Endodermal cell (in vitro differentiated cells): ENCODE results near the gene TRIO. TPM values are rescaled to one million over a fixed set of nuclear protein-coding genes. Genes with fewer than 3 reads are reported as not detected.

Source experiments
- DNase-seq: peaks from one replicate; pipeline ENCODE4 v3.0.0-alpha.2; 2017
- H3K27ac ChIP-seq: 2 replicates; pipeline ENCODE4 v1.5.1; 2013; ENCODE audit warnings: mild to moderate bottlenecking, low read depth, low read length, moderate library complexity
- H3K27me3 ChIP-seq: 2 replicates; pipeline ENCODE4 v1.6.1; 2013; ENCODE audit warnings: mild to moderate bottlenecking, low read length, moderate library complexity; ENCODE audit not compliant: insufficient read depth, control insufficient read depth, poor library complexity, severe bottlenecking
- H3K36me3 ChIP-seq: 2 replicates; pipeline ENCODE4 v1.7.0; 2013; ENCODE audit warnings: mild to moderate bottlenecking, low read length, moderate library complexity; ENCODE audit not compliant: control insufficient read depth, insufficient read depth
- H3K4me1 ChIP-seq: one replicate; pipeline ENCODE4 v1.7.0; 2013; ENCODE audit warnings: low read length; ENCODE audit not compliant: control insufficient read depth, insufficient read depth
- H3K4me3 ChIP-seq: 2 replicates; pipeline ENCODE4 v1.5.1; 2013; ENCODE audit warnings: mild to moderate bottlenecking, low read length, moderate library complexity
- H3K9ac ChIP-seq: 2 replicates; pipeline ENCODE4 v1.6.1; 2013; ENCODE audit warnings: mild to moderate bottlenecking, low read length, moderate library complexity; ENCODE audit not compliant: poor library complexity, severe bottlenecking; ENCODE audit errors: extremely low read depth
- H3K9me3 ChIP-seq: 2 replicates; pipeline ENCODE4 v1.6.1; 2013; ENCODE audit warnings: mild to moderate bottlenecking, low read length, moderate library complexity; ENCODE audit not compliant: control insufficient read depth
- H3K27ac Mint-ChIP-seq: 2 replicates; pipeline ENCODE4 v1.8.0; 2020; ENCODE audit warnings: mixed read lengths
- H3K27me3 Mint-ChIP-seq: 2 replicates; pipeline ENCODE4 v1.8.0; 2021; ENCODE audit warnings: mild to moderate bottlenecking, mixed read lengths; ENCODE audit not compliant: insufficient read depth
- H3K36me3 Mint-ChIP-seq: 2 replicates; pipeline ENCODE4 v1.8.0; 2020; ENCODE audit warnings: low read depth, mixed read lengths
- H3K4me1 Mint-ChIP-seq: 2 replicates; pipeline ENCODE4 v1.8.0; 2020; ENCODE audit warnings: mixed read lengths
- H3K4me3 Mint-ChIP-seq: 2 replicates; pipeline ENCODE4 v1.8.0; 2020; ENCODE audit warnings: mild to moderate bottlenecking, moderate library complexity, mixed read lengths
- H3K9me3 Mint-ChIP-seq: 2 replicates; pipeline ENCODE4 v1.8.0; 2020; ENCODE audit warnings: mild to moderate bottlenecking, mixed read lengths
- CTCF ChIP-seq: fragments of 200-600 bp; sonication (generic); conservative IDR thresholded peaks from 2 replicates; pipeline ENCODE4 v1.5.0; 2021; ENCODE audit warnings: antibody characterized with exemption, mild to moderate bottlenecking
- WGBS, 2 experiments: methylation state at CpG; one replicate each; pipeline versions ENCODE4 v1.1.5 to v1.1.7; 2013; ENCODE audit warnings: missing lambda C conversion rate in 2 of 2, mixed read lengths in 1 of 2; ENCODE audit not compliant: insufficient coverage in 1 of 2, insufficient read length in 1 of 2; 5-methylcytosine and 5-hydroxymethylcytosine counted together
- total RNA-seq, 2 donors: library from RNA; stranded (reverse); fragmentation: NEBNext Ultra II Directional in 1 of 2; extraction: Animal tissue kit (Norgen Biotek cat#: 25700) in 1 of 2; gene quantifications; 2 replicates in 1 of 2; 3 replicates in 1 of 2; pipeline ENCODE4 v1.2.1, GENCODE V29; 2021

TRIO gene
- total RNA-seq, 2 donors from 2014 or later, result 88.3 to 109 TPM

- no peak overlapping the region for H3K4me3 Mint-ChIP-seq
- H3K4me1 Mint-ChIP-seq, result peaks cover 40% of the 10 kb centered on the region
- H3K27me3 Mint-ChIP-seq, result no peaks in the 10 kb centered on the region
- Histone ChIP-seq H3K36me3 (no peaks in the 10 kb centered on the region), H3K9ac (no peak overlapping the region), H3K4me1 (peaks cover 17% of the 10 kb centered on the region), H3K4me3 (no peak overlapping the region), H3K9me3 (no peaks in the 10 kb centered on the region), H3K27me3 (no peaks in the 10 kb centered on the region), H3K27ac (peak overlapping the region; percentile 19)
- H3K36me3 Mint-ChIP-seq, result no peaks in the 10 kb centered on the region
- no peak for TF ChIP-seq CTCF
- WGBS, 2 experiments, result 77 to 85% methylated on average over 5 to 6 of the region's 6 CpGs
- H3K9me3 Mint-ChIP-seq, result no peaks in the 10 kb centered on the region
- H3K27ac Mint-ChIP-seq, result no peak overlapping the region
- DNase-seq, result no peak
Measured at GRCh38 chr5:14153071-14153864, 10.1 kb downstream of the TRIO start.

- Mint-ChIP-seq H3K27ac (peak overlapping the region; percentile 64), H3K4me1 (peaks cover 32% of the 10 kb centered on the region), H3K36me3 (no peaks in the 10 kb centered on the region), H3K9me3 (no peaks in the 10 kb centered on the region), H3K27me3 (no peaks in the 10 kb centered on the region), H3K4me3 (no peak overlapping the region)
- no peak overlapping the region for H3K9ac ChIP-seq
- H3K4me3 ChIP-seq, result peak overlapping the region; percentile 47
- H3K4me1 ChIP-seq, result peaks cover 14% of the 10 kb centered on the region
- H3K9me3 ChIP-seq, result no peaks in the 10 kb centered on the region
- H3K27ac ChIP-seq, result peak overlapping the region; percentile 38
- TF ChIP-seq CTCF, result no peak
- peak; percentile 79 for DNase-seq
- 52 to 58% methylated on average over 5 to 14 of the region's 14 CpGs for WGBS, 2 experiments
- H3K36me3 ChIP-seq, result no peaks in the 10 kb centered on the region
- H3K27me3 ChIP-seq, result no peaks in the 10 kb centered on the region
Measured at GRCh38 chr5:14153932-14154731, 11.0 kb downstream of the TRIO start.

GRCh38 chr5:14155075-14155474 is 11.9 kb downstream of the TRIO start:
- Histone ChIP-seq H3K9me3 (no peaks in the 10 kb centered on the region), H3K27ac (no peak overlapping the region), H3K27me3 (no peaks in the 10 kb centered on the region), H3K4me1 (peaks cover 14% of the 10 kb centered on the region), H3K9ac (no peak overlapping the region), H3K4me3 (no peak overlapping the region), H3K36me3 (no peaks in the 10 kb centered on the region)
- Mint-ChIP-seq H3K9me3 (no peaks in the 10 kb centered on the region), H3K4me1 (peaks cover 24% of the 10 kb centered on the region), H3K27ac (no peak overlapping the region), H3K4me3 (no peak overlapping the region), H3K27me3 (no peaks in the 10 kb centered on the region), H3K36me3 (no peaks in the 10 kb centered on the region)
- WGBS, 2 experiments, result 86 to 100% methylated on average over 1 of the region's 1 CpG
- DNase-seq, result no peak
- TF ChIP-seq CTCF, result no peak
